K562 (cell line): Measurements from ENCODE around the gene NRXN3. TPM values are rescaled to one million over a fixed set of nuclear protein-coding genes. Genes with fewer than 3 reads are reported as not detected.

Experiments used
- ATAC-seq: fragments of 200-7000 bp; cut with Tn5 transposase; 3 replicates; pipeline ENCODE4 v1.9.1; 2020; ENCODE audit warnings: moderate library complexity
- BruUV-seq: library from RNA; stranded (reverse); fragments of 400-500 nt; replicated peaks from 2 replicates; lab custom pipeline; 2021; lab: Mats Ljungman, UMichigan
- CTCF ChIA-PET: fragments of 300-600 bp; formaldehyde crosslinking; extraction: SDS; loops from one replicate; lab custom pipeline; 2021; ENCODE audit warnings: low intra/inter-chr PET ratio; lab: Yijun Ruan, JAX
- POLR2A ChIA-PET: fragments of 300-600, 350-650 bp; sonication (Branson Sonifier 250); formaldehyde crosslinking; extraction: SDS; loops from one replicate; lab custom pipeline; 2021; ENCODE audit warnings: antibody characterized with exemption, inconsistent platforms; lab: Yijun Ruan, JAX
- DNase-seq, 4 experiments: peaks; one replicate each; pipeline versions ENCODE4 v3.0.0 to v3.0.0-alpha.2; 2011 to 2018; ENCODE audit warnings: low spot score in 3 of 4, mixed read lengths in 3 of 4; ENCODE audit errors: extremely low read depth in 1 of 4
- FAIRE-seq: peaks from 2 replicates; lab custom pipeline; 2011; peaks lifted over from hg19 to GRCh38; lab: Jason Lieb, UNC
- H2AFZ ChIP-seq: 2 replicates; pipeline ENCODE4 v1.6.0; 2011; ENCODE audit warnings: low read depth, low read length, control low read depth, inconsistent platforms
- H3K27ac ChIP-seq: fragments of 200-600 bp; 3 replicates; pipeline ENCODE4 v1.8.0; 2011; ENCODE audit warnings: low read depth, mild to moderate bottlenecking, control low read depth, inconsistent platforms, low read length, moderate library complexity, mixed read lengths; ENCODE audit errors: extremely low read depth
- H3K27me3 ChIP-seq, 2 experiments: fragments of 300-600 bp in 1 of 2; 2 replicates in 1 of 2; 3 replicates in 1 of 2; pipeline versions ENCODE4 v1.6.0 to v1.8.0; 2011; ENCODE audit warnings: inconsistent platforms in 2 of 2, low read length in 2 of 2, mild to moderate bottlenecking in 1 of 2, mixed read lengths in 1 of 2, moderate library complexity in 1 of 2; ENCODE audit not compliant: control insufficient read depth in 2 of 2, insufficient read depth in 2 of 2
- H3K36me3 ChIP-seq: fragments of 300-600 bp; 3 replicates; pipeline ENCODE4 v1.8.0; 2011; ENCODE audit warnings: mild to moderate bottlenecking, low read length, inconsistent platforms; ENCODE audit not compliant: control insufficient read depth, insufficient read depth
- H3K4me1 ChIP-seq, 2 experiments: fragments of 200-600 bp in 1 of 2; replicated peaks in 1 of 2; 2 replicates in 1 of 2; 3 replicates in 1 of 2; pipeline versions ENCODE4 v1.5.1 to v1.8.0; 2011; ENCODE audit warnings: inconsistent platforms in 2 of 2, low read length in 2 of 2, mild to moderate bottlenecking in 1 of 2, mixed read lengths in 1 of 2, moderate library complexity in 1 of 2; ENCODE audit not compliant: control insufficient read depth in 2 of 2, insufficient read depth in 2 of 2
- H3K4me2 ChIP-seq: 2 replicates; pipeline ENCODE4 v1.6.1; 2011; ENCODE audit warnings: low read length, control low read depth, inconsistent platforms, mixed read lengths; ENCODE audit not compliant: insufficient read depth
- H3K4me3 ChIP-seq: fragments of 200-600 bp; sonication (generic), shearing (Covaris generic); 2 replicates; pipeline ENCODE4 v1.5.1; 2016; ENCODE audit warnings: control low read depth, inconsistent platforms
- H3K79me2 ChIP-seq: fragments of 200-600 bp; 3 replicates; pipeline ENCODE4 v1.8.0; 2011; ENCODE audit warnings: low read length, inconsistent platforms; ENCODE audit not compliant: control insufficient read depth, insufficient read depth
- H3K9ac ChIP-seq, 2 experiments: 2 replicates each; pipeline versions ENCODE4 v1.6.0 to v1.6.1; 2011; ENCODE audit warnings: low read depth in 2 of 2, low read length in 2 of 2, control low read depth in 1 of 2, inconsistent platforms in 1 of 2, mild to moderate bottlenecking in 1 of 2, mixed read lengths in 1 of 2; ENCODE audit not compliant: insufficient read depth in 1 of 2
- H3K9me1 ChIP-seq: one replicate; pipeline ENCODE4 v1.6.0; 2011; ENCODE audit warnings: inconsistent platforms, mild to moderate bottlenecking, low read length, moderate library complexity; ENCODE audit not compliant: control insufficient read depth, insufficient read depth
- H3K9me3 ChIP-seq: replicated peaks from 2 replicates; pipeline ENCODE4 v1.5.1; 2011; ENCODE audit warnings: low read depth, low read length, inconsistent platforms; ENCODE audit not compliant: control insufficient read depth, insufficient read depth
- H4K20me1 ChIP-seq: replicated peaks from 2 replicates; pipeline ENCODE4 v1.6.1; 2011; ENCODE audit warnings: low read length, inconsistent platforms, mixed read lengths; ENCODE audit not compliant: control insufficient read depth, insufficient read depth
- ARNT ChIP-seq, 2 experiments: fragments of 450-650 bp; IDR thresholded peaks; 2 replicates each; pipeline ENCODE4 v1.6.1; 2016; ENCODE audit warnings: mild to moderate bottlenecking in 1 of 2
- ATF6 ChIP-seq: sonication (generic); formaldehyde crosslinking; IDR thresholded peaks from 2 replicates; pipeline ENCODE4 v1.4.0; 2020; ENCODE audit warnings: mild to moderate bottlenecking, missing genetic modification reagents
- BRCA1 ChIP-seq, 2 experiments: fragments of 450-650 bp in 1 of 2; sonication (generic) in 1 of 2; formaldehyde crosslinking in 1 of 2; IDR thresholded peaks; 2 replicates each; pipeline versions ENCODE4 v1.5.0 to v1.6.1; 2017 to 2020; ENCODE audit warnings: mild to moderate bottlenecking in 1 of 2, missing genetic modification reagents in 1 of 2
- CC2D1A ChIP-seq: fragments of 450-650 bp; IDR thresholded peaks from 2 replicates; pipeline ENCODE4 v1.6.1; 2017; ENCODE audit warnings: mild to moderate bottlenecking
- CREB3L1 ChIP-seq: fragments of 450-650 bp; IDR thresholded peaks from 2 replicates; pipeline ENCODE4 v1.6.1; 2014; ENCODE audit warnings: low read depth, mild to moderate bottlenecking, moderate library complexity, borderline replicate concordance
- DDX20 ChIP-seq: fragments of 450-650 bp; IDR thresholded peaks from 2 replicates; pipeline ENCODE4 v1.6.1; 2016; ENCODE audit warnings: missing genetic modification characterization, low read depth, mild to moderate bottlenecking, missing compliant biosample characterization, moderate library complexity
- E2F5 ChIP-seq: sonication (generic); formaldehyde crosslinking; IDR thresholded peaks from 2 replicates; pipeline ENCODE4 v1.8.0; 2022; ENCODE audit warnings: mild to moderate bottlenecking, missing genetic modification reagents
- ELK3 ChIP-seq: fragments of 450-650 bp; formaldehyde crosslinking; IDR thresholded peaks from 2 replicates; pipeline ENCODE4 v1.4.0; 2020; ENCODE audit warnings: mild to moderate bottlenecking
- HDGF ChIP-seq: fragments of 450-650 bp; IDR thresholded peaks from 2 replicates; pipeline ENCODE4 v1.6.1; 2016
- HIVEP1 ChIP-seq: fragments of 250-450 bp; sonication (Bioruptor Pico); IDR thresholded peaks from 2 replicates; pipeline ENCODE4 v1.4.0; 2020; ENCODE audit warnings: mild to moderate bottlenecking
- PREB ChIP-seq: sonication (generic); formaldehyde crosslinking; IDR thresholded peaks from 2 replicates; pipeline ENCODE4 v1.8.1; 2023; ENCODE audit warnings: mild to moderate bottlenecking, missing genetic modification reagents
- RBM34 ChIP-seq: fragments of 200-400 bp; formaldehyde crosslinking; IDR thresholded peaks from 2 replicates; pipeline ENCODE4 v1.6.1; 2018; ENCODE audit warnings: low read length, borderline replicate concordance; ENCODE audit not compliant: insufficient read depth
- SFPQ ChIP-seq: fragments of 200-400 bp; formaldehyde crosslinking; IDR thresholded peaks from 2 replicates; pipeline ENCODE4 v1.6.1; 2017; ENCODE audit warnings: mild to moderate bottlenecking, low read depth, low read length, moderate library complexity
- TBL1XR1 ChIP-seq, 2 experiments: IDR thresholded peaks; 2 replicates each; pipeline ENCODE4 v1.6.1; 2012; ENCODE audit warnings: improper control_type of control experiment in 2 of 2, low read length in 2 of 2, mild to moderate bottlenecking in 1 of 2
- WGBS: fragments of 100-300 bp; shearing (Covaris generic); methylation state at CpG from one replicate; pipeline ENCODE4 v1.1.6; 2016; ENCODE audit warnings: low coverage, mixed read lengths; ENCODE audit not compliant: insufficient coverage; ENCODE audit errors: missing lambda C conversion rate; 5-methylcytosine and 5-hydroxymethylcytosine counted together
- in situ Hi-C: fragments of 300-500 bp; cut with MboI; formaldehyde crosslinking; loops from 4 replicates; pipeline ENCODE4 v1.15.0; 2018; ENCODE audit warnings: inconsistent platforms, mixed read lengths
- intact Hi-C: fragments of 100-400 bp; cut with micrococcal nuclease; formaldehyde crosslinking; loops from 2 replicates; pipeline ENCODE4 v1.14.2; 2022
- polyA plus RNA-seq, 8 experiments: library from polyadenylated mRNA; depleted of rRNA in 4 of 8; stranded (reverse) in 5 of 8; unstranded in 3 of 8; fragments of >200 nt; fragmentation: Nextera tagmentation in 2 of 8; fragmentation: Illumina TruSeq in 1 of 8; extraction: Ambion mirVana in 2 of 8; extraction: Trizol in 1 of 8; gene quantifications; 2 replicates each; pipeline versions ENCODE4 v1.2.1 to v1.2.3, GENCODE V29; 2011 to 2014; ENCODE audit warnings: inconsistent platforms in 1 of 8, missing spikeins in 1 of 8
- total RNA-seq, 7 experiments: library from RNA; depleted of rRNA in 6 of 7; stranded (reverse); fragments of >200 nt in 6 of 7; fragmentation: Illumina TruSeq in 2 of 7; extraction: Trizol in 2 of 7; gene quantifications; 2 replicates each; pipeline versions ENCODE4 v1.2.1 to v1.2.3, GENCODE V29; 2011 to 2021; ENCODE audit warnings: low replicate concordance in 1 of 7

Gene NRXN3
- total and polyA plus RNA-seq, 9 of the 15 experiments (the other 6 are each of a cell fraction or from before 2014, with no cell fraction given) = 0.09 TPM; not detected in 8

GRCh38 chr14:79383475-79383874, 1213.3 kb downstream of the NRXN3 start:
- H3K4me3 ChIP-seq = no peak overlapping the region
- no peaks in the 10 kb centered on the region for H3K36me3 ChIP-seq
- ATAC-seq (no peak), DNase-seq (no peak), FAIRE-seq (no peak)
- 0% methylated on average over 2 of the region's 2 CpGs for WGBS
- intact Hi-C loops = no loop called here
- CTCF ChIA-PET = no interaction called here
- no peak overlapping the region for H3K9ac ChIP-seq
- POLR2A ChIA-PET = interaction anchor here (0.8 kb wide), 1 partner anchor 422 kb away, joined by 3 read pairs; no protein-coding TSS in a partner anchor
- no peak overlapping the region for H3K27ac ChIP-seq
- H3K27me3 ChIP-seq = no peaks in the 10 kb centered on the region
- no peak overlapping the region for H2AFZ ChIP-seq
- in situ Hi-C loops = no loop called here
- H3K79me2 ChIP-seq = no peaks in the 10 kb centered on the region
- no peak overlapping the region for H3K4me2 ChIP-seq
- H4K20me1 ChIP-seq = no peaks in the 10 kb centered on the region
- H3K9me3 ChIP-seq = no peaks in the 10 kb centered on the region
- BruUV-seq = no TSS peak
- H3K4me1 ChIP-seq = no peaks in the 10 kb centered on the region
- no peaks in the 10 kb centered on the region for H3K9me1 ChIP-seq
- no peak for TF ChIP-seq CC2D1A
- TF ChIP-seq SFPQ = no peak
- TF ChIP-seq ATF6 = no peak
- TF ChIP-seq HIVEP1 (CRISPR knock-in tag) = no peak
- no peak for TF ChIP-seq E2F5 (CRISPR knock-in tag)
- no peak for TF ChIP-seq HDGF
- TF ChIP-seq BRCA1 (IDR thresholded peaks at IDR 0.05) = no peak
- no peak for TF ChIP-seq BRCA1 (CRISPR knock-in tag; IDR thresholded peaks at IDR 0.05)
- no peak for TF ChIP-seq RBM34
- no peak for TF ChIP-seq CREB3L1
- no peak for TF ChIP-seq TBL1XR1 (IDR thresholded peaks at IDR 0.05; ENCODE audit: low read length in 2 of 2)
- TF ChIP-seq DDX20 (tag) = no peak
- TF ChIP-seq ELK3 = no peak
- no peak for TF ChIP-seq ARNT (IDR thresholded peaks at IDR 0.05)
- no peak for TF ChIP-seq PREB (CRISPR knock-in tag)
